HG03175 (cell line): ENCODE results near the gene UBE2H.
"Not testable (repeated sequence)": the region's sequence is repeated elsewhere in the genome, so short reads cannot be mapped to it uniquely, and the experiment has no call there.

Experiments
- ATAC-seq: cut with Tn5 transposase; IDR thresholded peaks from one replicate; pipeline ENCODE4 v1.9.1; 2021; ENCODE audit warnings: mild to moderate bottlenecking, moderate library complexity; ENCODE audit not compliant: unreplicated experiment

The UBE2H gene

DNA sequence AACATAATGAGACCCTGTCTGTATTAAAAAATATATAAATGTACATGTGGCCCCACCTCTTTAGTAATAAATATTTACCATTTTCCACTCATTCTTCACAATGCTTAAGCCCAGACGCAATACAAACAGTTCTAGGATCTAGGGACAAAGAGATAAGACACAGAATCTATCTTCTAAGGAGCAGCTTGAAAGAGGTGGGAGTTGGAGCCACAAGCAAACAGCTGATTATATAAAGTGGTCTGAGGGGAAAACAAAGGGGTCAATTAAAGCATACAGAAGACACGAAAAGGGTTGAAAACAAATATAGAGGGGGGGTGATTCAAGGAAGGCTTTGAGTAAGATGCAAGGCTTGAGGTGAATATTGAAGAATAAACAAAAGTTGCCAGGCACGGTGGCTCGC, 43.1 kb downstream of the UBE2H start:
- ATAC-seq = no peak

DNA sequence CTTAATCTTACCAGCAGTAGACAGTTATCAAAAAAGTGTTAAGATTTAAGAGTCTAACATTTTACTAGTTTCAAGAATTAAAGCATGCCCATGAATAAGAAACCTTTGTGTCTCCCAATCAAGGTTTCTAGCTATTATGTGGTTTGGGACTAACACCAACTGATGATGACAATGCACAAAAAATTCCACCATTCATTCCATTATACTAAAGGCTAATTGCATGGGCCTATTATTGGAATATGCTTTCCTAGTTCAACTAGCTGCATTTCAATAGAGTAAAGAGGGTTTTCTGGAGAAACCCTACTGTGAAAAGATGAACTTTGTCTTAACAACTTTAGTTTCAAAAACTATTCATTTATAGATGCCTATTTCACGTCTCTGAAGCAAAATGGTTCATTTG, 44.6 kb downstream of the UBE2H start:
- ATAC-seq = no peak

DNA sequence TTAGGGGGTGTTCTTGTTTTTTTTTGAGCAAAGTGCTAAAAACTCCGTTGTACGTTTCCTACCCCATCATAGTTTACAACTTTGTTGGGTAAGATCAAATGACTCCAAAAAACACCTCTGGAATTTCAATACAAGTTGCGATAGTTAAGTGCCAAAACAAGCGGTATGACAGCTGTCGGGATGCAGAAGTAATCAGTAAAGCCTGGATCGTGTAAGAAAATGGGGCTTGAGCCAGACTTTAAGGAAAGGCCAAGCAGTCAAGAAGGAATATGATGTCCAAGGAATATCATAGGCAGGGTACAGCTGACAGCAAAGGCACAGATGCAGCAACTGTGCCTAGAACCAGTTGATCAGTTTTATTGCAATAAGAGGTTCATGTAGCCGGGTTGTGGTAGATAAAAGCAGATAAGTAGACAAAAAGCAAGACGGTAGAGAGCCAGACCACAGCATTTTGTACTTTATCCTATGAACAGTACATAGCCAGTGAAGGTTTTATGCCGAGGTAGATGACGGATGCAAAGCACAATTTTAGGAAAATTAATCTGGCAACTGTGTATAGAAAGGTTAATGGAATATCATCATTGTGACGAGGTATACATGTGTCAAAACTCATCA, 45.5 kb downstream of the UBE2H start:
- ATAC-seq = no peak

DNA sequence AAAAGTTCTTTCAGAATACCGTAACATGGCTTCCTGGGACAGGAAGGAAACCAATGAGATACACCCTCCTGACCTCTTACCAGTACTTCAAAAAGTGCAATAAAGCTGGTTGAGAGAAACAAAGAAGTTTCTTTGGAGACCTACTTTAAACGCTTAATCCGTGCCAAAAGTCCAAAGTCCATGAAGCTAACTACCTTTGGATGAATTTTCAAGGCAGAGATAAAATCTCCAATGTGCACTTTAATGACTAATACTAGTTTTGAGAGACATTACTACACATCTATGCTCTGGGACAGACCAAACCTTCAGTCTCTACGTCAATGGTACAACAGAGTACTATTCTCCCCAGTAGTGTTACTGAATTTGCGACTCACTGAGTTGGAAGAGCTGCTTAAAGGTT, 46.1 kb downstream of the UBE2H start:
- no peak for ATAC-seq

DNA sequence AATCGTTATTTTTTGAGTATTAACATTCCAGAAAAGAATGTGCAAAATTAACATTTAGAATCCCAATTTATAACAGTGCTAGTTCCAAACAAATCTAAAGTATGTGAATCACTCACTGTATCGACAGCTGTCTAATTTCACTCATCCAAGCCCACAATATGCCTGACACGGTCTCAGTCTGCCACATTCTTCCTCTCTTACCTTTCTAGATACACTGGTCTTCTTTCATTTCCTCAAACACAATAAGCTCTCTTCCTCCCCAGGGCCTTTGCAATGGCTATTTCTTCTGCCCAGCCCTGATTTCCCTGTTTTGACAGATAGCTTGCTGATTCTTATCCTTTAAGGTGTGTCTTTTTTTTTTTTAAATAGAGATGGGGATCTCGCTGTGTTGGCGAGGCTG, 48.8 kb downstream of the UBE2H start:
- ATAC-seq = no peak

DNA sequence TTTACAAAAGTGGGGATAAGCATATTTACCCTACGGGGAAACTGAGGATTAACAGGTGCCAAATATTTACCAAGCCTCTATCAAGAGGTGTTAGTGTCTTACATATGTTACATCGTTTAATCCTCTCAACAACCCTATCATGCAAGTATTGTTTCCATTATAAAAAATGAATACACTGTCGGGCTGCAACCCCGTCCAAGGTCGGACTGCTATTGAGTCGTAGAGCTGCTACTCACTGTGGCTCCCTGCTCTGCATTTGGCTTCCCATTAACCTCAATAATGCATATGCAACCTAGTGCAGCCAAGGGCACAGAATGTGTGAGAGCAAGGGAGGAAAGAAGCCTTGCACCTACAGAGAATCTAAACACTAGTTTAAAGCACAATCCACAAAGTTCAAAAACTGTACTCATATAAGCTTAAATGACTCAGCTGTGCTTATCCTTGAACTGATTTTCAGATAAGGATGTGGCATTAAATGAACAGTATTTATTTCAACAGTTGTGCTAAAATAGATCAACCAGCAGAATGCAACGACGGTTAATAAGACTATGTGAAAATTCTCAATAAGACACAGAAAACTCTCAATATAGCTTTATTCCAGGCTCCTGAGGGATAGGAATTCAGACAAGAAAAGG, 49.9 kb downstream of the UBE2H start:
- no peak for ATAC-seq

DNA sequence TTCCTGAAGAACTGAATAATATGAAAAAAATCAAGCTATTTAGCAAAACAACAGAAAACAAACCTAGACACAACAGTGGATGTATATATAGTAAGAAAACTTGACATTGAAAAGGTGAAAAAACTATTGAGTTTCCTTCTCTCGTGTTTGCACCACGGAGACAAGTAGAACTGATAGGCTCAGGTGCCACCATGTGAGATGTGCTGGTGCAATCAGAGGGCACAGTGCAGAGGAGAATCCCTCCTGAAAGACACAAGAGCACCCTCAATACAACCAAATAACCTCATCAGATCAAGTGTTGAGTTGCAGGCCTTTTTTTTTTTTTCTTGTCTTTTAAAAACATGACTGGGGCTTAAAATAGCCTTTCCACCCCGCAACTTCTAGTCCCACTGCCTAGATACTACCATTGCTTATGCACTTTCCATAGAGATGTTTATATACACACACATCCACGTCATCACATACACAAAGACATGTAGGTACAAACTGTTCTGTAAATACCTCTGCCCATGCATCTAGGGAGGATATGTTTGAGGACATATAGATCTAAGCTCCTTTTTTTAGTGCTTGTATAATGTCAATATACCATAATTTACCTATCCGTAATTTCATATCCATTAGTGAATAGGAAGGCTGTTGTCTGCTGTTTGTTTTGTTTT, 54.1 kb downstream of the UBE2H start:
- ATAC-seq = no peak

DNA sequence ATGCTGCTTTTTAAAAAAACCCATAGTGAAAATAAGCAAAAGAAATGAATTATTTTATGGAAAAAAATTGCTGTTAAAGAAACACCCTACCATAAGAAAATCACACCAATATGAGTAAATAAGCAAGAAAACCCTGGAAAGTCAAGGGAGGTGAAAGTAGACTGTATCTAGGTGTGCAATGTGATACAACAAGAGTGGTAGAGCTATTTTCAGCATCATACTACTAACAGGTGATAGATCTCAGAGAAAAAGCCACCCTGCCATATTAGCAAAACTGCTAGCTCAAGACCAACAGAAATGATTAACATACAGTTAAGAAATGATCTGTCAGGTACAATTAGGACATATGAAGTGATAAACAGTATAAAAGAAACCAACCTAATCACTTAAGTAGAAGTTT, 54.8 kb downstream of the UBE2H start:
- ATAC-seq = no peak

DNA sequence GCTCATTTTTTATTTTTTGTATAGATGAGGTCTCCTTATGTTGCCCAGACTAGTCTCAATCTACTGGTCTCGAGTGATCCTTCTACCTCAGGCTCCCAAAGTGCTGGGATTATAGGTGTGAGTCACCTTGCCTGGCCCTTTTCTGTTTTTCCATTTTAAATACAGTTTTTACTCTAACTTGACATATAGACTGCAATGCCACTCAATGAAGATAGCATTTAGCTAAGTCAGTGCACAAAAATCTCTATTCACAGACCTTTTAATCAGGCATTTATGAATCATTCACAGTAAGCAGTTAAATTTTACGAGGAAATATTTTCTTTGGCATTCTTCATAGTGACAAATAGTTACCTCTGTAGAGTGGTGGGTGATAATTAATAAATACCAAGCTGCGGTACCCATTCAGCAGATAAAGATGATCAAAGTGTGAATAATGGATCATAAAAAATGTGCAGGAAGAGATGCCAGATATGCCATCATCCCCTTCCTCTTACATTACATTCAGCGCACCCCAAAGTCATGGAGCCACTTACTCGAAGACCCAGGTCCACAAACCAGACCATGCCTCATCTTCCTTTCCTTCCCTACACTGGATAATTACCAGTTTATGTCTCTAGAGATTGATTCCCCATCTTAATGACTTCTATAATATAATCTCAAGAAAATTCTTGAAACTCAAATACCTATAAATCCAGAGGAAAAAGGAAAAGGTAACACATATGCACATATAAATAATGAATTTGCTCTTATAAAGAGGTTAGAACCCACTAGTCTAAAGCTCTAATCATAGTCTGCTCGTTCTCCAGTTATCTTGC, 56.0 kb downstream of the UBE2H start:
- ATAC-seq = no peak

DNA sequence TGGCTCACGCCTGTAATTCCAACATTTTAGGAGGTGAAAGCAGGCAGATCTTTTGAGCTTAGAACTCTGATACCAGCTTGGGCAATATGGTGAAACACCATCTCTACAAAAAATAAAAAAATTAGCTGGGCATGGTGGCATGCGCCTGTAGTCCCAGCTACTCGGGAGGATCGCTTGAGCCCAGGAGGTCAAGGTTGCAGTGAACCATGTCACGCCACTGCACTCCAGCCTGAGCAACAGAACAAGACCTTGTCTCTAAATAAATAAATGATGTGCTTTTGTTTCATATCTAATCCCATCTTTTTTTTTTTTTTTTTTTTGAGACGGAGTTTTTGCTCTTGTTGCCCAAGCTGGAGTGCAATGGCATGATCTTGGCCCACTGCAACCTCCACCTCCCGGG, 58.6 kb downstream of the UBE2H start:
- not testable (repeated sequence) for ATAC-seq

DNA sequence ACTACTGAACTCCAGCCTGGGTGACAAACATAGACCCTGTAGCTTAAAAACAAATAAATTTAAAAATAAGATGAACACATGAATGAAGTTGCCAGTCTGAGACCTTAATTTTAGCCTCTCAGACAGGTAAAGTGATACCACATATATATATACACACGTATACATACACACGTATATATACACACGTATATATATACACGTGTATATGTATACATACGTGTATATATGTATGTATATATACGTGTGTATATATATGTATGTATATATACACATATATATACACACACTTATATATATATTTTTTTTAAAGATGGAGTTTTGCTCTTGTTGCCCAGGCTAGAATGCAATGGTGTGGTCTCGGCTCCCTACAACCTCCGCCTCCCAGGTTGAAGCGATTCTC, 62.7 kb downstream of the UBE2H start:
- no peak for ATAC-seq

DNA sequence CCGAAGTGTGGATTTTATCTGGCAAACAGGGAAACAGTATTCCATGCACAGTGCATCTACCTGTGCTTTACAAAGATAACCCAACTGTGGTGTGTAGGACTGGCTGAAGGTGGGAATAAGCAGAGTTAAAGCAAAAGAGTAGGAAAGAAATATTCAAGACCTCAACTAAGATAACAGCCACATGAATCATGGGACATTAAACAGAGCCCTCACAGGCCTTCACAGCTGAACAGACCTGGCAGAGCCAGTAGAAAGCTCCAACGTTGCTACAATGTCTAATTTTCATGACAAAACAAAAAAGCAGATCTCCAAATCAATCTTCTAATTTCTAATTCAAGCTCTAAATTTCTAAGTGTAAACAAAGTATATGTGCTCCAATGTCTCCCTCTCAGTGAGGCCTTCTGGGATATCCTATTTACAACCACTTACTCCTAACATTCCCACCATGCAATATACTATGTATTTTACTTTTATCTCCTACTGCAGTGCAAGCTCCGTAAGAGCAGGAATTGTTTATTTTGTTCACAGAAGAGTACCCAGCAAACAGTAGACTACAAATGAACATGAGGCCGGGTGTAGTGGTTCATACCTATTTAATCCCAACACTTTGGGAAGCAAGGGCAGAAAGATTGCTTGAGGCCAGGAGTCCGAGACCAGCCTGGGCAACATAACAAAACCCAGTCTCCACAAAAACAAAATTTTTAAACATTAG, 63.5 kb downstream of the UBE2H start:
- ATAC-seq = no peak

DNA sequence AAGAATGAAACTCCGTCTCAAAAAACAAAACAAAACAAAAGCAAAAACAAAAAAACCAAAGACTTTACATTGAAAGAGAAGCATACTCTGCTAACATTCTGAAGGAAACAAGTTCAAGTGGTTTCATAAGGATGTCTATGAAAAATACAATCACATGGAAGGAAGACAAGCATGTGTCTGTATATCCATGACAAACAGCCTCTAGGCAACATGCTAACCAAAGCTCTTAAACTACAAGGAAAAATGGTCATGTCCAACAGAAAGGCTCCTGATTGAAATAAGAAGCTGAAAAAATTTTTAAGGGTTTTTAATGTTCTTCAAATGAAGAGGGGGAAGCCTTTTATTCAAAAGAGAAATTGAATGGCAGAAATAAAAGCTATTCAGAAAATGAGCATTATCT, 64.9 kb downstream of the UBE2H start:
- ATAC-seq = no peak

DNA sequence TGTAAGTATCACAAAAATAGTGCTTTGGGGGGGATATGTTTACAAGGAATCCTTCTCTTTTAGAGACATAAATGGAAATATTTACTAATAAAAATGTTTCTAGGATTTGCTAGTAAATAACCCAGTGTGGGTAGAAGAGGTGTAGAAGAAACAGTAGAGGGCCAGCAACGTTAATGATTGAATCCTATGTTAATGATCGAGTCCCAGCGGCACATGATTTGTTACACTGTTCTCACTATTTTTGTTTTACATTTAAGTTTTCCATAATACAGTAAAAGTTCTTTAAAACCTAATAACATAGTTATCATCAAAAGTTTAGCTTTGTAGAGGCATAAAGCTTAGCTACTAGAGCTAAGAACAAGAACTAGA, 66.0 kb downstream of the UBE2H start:
- ATAC-seq = no peak

DNA sequence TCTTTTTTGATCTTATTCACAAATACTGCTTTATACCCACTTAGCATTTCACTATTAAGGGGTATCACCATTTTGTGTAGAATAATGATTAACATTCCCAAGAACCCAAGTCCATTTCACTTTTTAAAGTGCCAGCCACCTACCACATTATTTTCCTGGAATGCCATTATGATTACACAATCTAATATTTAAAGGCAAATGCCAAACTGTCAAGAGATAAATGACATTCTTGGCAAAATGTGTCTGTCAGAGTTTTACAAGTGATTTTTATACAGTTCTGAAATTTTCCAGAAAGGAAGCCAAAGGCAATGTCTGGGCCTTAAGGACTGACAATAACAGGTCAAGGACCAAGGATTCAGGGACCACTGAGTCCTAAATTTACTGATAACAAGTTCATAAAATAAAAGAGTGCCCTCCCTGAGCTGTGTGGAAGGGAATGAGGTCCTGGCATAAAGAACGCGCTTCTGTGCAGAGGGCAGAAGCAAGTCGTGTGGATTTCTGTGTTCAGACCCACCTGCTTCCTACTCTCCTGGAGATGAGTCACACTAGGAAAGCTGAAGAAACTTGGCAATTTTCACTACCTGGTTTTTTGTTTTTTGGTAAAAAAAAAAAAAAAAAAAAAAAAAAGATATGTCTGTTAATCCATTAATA, 66.5 kb downstream of the UBE2H start:
- ATAC-seq = no peak

DNA sequence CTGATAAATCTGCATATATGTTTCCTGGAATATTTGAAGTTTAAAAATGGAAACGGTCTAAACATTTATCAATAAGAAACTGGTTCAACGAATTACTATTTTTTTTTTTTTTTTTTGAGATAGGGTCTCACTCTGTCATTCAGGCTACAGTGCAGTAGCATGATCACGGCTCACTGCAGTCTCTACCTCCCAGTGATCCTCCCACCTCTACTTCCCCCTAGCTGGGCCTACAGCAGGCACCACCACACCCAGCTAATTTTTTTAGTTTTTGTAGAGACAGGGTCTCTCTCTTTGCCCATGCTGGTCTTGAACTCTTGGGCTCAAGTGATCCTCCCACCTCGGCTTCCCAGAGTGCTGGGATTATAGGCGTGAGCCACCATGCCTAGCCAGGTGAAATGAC, 68.3 kb downstream of the UBE2H start:
- ATAC-seq = no peak

DNA sequence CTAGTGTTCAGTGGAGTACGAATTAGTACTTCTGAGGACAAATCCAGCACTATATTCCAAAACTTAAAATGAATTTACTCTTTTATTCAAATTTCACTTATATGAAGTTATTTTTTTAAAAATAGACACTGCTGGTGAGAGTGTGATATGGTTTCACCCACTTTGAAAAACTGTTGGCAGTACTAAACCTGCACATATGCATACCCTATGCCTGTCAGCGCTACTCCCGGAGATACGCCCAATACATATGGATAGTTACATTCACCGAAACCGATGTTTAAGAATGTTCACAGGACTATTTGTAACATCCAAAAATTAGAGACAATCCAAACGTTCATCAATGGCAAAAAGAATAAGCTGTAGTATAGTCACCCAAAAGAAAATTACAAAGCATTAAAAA, 69.6 kb downstream of the UBE2H start:
- no peak for ATAC-seq

DNA sequence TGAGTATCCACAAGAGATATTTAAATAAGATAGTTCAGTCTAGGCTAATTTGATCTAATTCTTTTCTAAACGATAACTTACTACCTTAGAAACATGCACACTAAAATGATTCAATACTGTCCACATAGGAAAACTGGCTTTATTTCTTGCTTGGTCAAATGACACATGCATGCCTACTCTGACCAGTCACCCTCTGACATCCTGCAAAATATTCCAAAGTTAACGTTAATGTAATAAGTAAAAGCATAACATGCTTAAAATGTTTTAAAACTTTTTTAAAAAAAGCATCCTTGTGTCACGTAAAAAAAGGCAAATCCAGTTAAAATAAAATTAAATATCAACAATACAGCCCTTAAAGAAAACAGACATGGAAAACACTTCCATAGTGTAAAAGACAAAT, 70.2 kb downstream of the UBE2H start:
- no peak for ATAC-seq

DNA sequence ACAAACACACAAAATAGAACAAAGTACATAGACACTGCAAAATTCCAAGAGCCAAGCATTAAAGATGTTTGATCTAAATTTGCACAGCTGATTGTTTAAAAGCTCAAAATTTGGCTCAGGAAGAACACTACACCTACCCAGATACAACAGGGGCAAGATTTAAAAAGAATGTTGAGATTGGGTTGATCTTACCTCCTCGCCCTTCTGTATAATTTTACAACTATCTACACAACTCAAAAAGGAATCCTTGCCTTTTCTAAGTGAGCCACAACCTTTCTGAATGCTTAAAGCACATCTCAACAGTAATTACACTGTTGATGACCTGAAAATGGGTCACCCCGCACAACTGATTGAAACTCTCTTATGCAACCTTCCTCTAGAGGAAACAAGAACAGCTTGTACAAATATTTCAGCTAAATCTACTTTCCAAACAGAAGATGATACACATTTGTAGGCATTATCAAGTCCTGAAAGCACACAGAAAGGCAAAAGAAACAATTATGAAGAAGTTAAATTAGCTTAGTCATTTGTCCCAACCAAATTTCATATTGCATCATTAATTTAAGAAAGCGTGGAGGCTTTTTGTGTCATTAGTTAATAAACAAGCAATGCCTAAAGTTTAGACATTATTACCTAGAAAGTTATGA, 75.5 kb downstream of the UBE2H start:
- ATAC-seq = no peak

DNA sequence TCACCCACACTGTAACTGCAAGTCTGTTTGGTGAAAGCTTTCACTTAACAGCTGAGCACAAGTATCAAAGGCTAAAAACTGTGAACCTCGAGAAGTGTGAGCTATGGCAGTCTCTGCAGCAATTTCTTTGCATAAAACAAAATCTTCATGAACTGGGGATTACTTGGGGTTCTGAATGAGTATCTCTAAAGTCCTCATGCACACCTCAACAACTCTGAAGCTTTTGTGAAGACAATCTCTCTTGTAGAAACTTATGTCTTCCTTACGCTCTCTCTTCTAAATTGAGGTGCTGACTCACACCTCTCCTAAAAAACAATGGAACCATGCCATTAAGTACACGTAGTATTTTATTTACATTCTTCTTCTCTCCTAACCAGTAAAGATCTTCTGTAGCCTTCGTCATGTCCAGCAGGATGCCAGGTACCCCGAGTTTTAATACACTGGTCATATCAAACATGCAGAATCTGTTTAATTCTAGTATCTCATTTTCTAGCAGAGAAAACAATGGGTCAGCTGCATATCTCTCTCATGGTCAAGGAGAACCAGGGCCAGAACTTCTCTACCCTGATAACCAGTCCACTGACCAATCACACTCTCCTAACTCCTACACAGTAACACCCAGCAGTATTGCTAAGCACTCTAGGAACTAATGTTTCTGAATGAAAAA, 76.9 kb downstream of the UBE2H start:
- no peak for ATAC-seq
